ENCODE results near the gene RFX1. TPM values are rescaled to one million over a fixed set of nuclear protein-coding genes. Genes with fewer than 3 reads are reported as not detected.
"Not testable (repeated sequence)": the region's sequence is repeated elsewhere in the genome, so short reads cannot be mapped to it uniquely, and the experiment has no call there.

RFX1 gene
- total and polyA plus RNA-seq, 2 donors from 2014 or later = 5.2 to 17.9 TPM

- FAIRE-seq = no peak
- no peak for DNase-seq
Observed at GRCh38 chr19:14051980-14052379, 45.9 kb upstream of the RFX1 start.

DNA sequence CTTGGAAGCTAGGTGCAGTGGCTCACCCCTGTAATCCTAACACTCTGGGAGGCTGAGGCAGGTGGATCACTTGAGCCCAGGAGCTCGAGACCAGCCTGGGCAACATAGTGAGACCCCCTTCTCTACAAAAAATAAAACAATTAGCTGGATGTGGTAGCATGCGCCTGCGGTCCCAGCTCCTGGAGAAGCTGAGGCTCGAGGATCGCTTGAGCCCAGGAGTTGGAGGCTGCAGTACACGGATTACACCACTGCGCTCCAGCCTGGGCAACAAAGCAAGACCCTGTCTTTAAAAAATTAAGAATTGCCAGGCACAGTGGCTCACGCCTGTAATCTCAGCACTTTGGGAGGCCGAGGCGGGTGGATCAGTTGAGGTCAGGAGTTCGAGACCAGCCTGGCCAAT, 44.8 kb upstream of the RFX1 start:
- intact Hi-C loops (cut with DNase I) = loop anchor here (10.0 kb wide), 1 partner anchor 166 kb away; no protein-coding TSS in a partner anchor

More at GRCh38 chr19:14051980-14052379, 45.9 kb upstream of the RFX1 start:
- Histone ChIP-seq H3K27me3 (ENCODE audit: control insufficient read depth, insufficient read depth, low read length) (no peaks in the 10 kb centered on the region), H3K9ac (ENCODE audit: low read length in 3 of 3) (no peak overlapping the region), H3K4me3 (ENCODE audit: low read length in 3 of 3) (no peak overlapping the region), H3K36me3 (ENCODE audit: control insufficient read depth in 2 of 3, insufficient read depth in 3 of 3, low read length in 3 of 3) (no peaks in the 10 kb centered on the region), H3K27ac (ENCODE audit: low read depth in 2 of 2, low read length in 2 of 2) (no peak overlapping the region), H3K9me3 (ENCODE audit: control insufficient read depth in 2 of 3, insufficient read depth in 1 of 3, low read length in 3 of 3) (peaks cover 0 to 5% (median 0%) of the 10 kb centered on the region in 3 donors), H3K4me1 (ENCODE audit: control insufficient read depth in 2 of 3, insufficient read depth in 2 of 3, low read depth in 1 of 3, low read length in 3 of 3) (no peaks in the 10 kb centered on the region)
- intact Hi-C loops (cut with DNase I) = loop anchor here (10.0 kb wide), 1 partner anchor 167 kb away; no protein-coding TSS in a partner anchor
- no peak for TF ChIP-seq CTCF (IDR thresholded peaks at IDR 0.05; ENCODE audit: borderline replicate concordance, extremely low read depth, insufficient read depth)

GRCh38 chr19:14050512-14050911, 44.4 kb upstream of the RFX1 start:
- H3K9ac ChIP-seq (ENCODE audit: low read length in 3 of 3) = no peak overlapping the region
- no peak for FAIRE-seq
- no peak overlapping the region for H3K4me3 ChIP-seq (ENCODE audit: low read length in 3 of 3)
- H3K36me3 ChIP-seq (ENCODE audit: control insufficient read depth in 2 of 3, insufficient read depth in 3 of 3, low read length in 3 of 3) = no peaks in the 10 kb centered on the region
- TF ChIP-seq CTCF (IDR thresholded peaks at IDR 0.05; ENCODE audit: borderline replicate concordance, extremely low read depth, insufficient read depth) = no peak
- H3K9me3 ChIP-seq (ENCODE audit: control insufficient read depth in 2 of 3, insufficient read depth in 1 of 3, low read length in 3 of 3) = peaks cover 0 to 5% (median 0%) of the 10 kb centered on the region in 3 donors
- no peaks in the 10 kb centered on the region for H3K4me1 ChIP-seq (ENCODE audit: control insufficient read depth in 2 of 3, insufficient read depth in 2 of 3, low read depth in 1 of 3, low read length in 3 of 3)
- no peak for DNase-seq
- intact Hi-C loops (cut with DNase I) = loop anchor here (10.0 kb wide), 1 partner anchor 166 kb away; no protein-coding TSS in a partner anchor
- no peaks in the 10 kb centered on the region for H3K27me3 ChIP-seq (ENCODE audit: control insufficient read depth, insufficient read depth, low read length)
- H3K27ac ChIP-seq (ENCODE audit: low read depth in 2 of 2, low read length in 2 of 2) = no peak overlapping the region

More for the DNA sequence above, 44.8 kb upstream of the RFX1 start:
- FAIRE-seq; H3K9ac ChIP-seq (ENCODE audit: low read length in 3 of 3); H3K27me3 ChIP-seq (ENCODE audit: control insufficient read depth, insufficient read depth, low read length); DNase-seq; H3K36me3 ChIP-seq (ENCODE audit: control insufficient read depth in 2 of 3, insufficient read depth in 3 of 3, low read length in 3 of 3); H3K27ac ChIP-seq (ENCODE audit: low read depth in 2 of 2, low read length in 2 of 2); H3K4me1 ChIP-seq (ENCODE audit: control insufficient read depth in 2 of 3, insufficient read depth in 2 of 3, low read depth in 1 of 3, low read length in 3 of 3); H3K9me3 ChIP-seq (ENCODE audit: control insufficient read depth in 2 of 3, insufficient read depth in 1 of 3, low read length in 3 of 3); H3K4me3 ChIP-seq (ENCODE audit: low read length in 3 of 3): not testable (repeated sequence)

GRCh38 chr19:14048443-14049153, 42.5 kb upstream of the RFX1 start:
- DNase-seq (no peak), FAIRE-seq (no peak)
- no peaks in the 10 kb centered on the region for H3K27me3 ChIP-seq (ENCODE audit: control insufficient read depth, insufficient read depth, low read length)
- no peaks in the 10 kb centered on the region for H3K36me3 ChIP-seq (ENCODE audit: control insufficient read depth in 2 of 3, insufficient read depth in 3 of 3, low read length in 3 of 3)
- intact Hi-C loops (cut with DNase I) = no loop called here
- H3K9ac ChIP-seq (ENCODE audit: low read length in 3 of 3) = no peak overlapping the region
- peaks cover 0 to 5% (median 0%) of the 10 kb centered on the region in 3 donors for H3K9me3 ChIP-seq (ENCODE audit: control insufficient read depth in 2 of 3, insufficient read depth in 1 of 3, low read length in 3 of 3)
- TF ChIP-seq CTCF (IDR thresholded peaks at IDR 0.05; ENCODE audit: borderline replicate concordance, extremely low read depth, insufficient read depth) = peak; percentile 62
- no peak overlapping the region for H3K4me3 ChIP-seq (ENCODE audit: low read length in 3 of 3)
- H3K27ac ChIP-seq (ENCODE audit: low read depth in 2 of 2, low read length in 2 of 2) = no peak overlapping the region
- no peaks in the 10 kb centered on the region for H3K4me1 ChIP-seq (ENCODE audit: control insufficient read depth in 2 of 3, insufficient read depth in 2 of 3, low read depth in 1 of 3, low read length in 3 of 3)

DNA sequence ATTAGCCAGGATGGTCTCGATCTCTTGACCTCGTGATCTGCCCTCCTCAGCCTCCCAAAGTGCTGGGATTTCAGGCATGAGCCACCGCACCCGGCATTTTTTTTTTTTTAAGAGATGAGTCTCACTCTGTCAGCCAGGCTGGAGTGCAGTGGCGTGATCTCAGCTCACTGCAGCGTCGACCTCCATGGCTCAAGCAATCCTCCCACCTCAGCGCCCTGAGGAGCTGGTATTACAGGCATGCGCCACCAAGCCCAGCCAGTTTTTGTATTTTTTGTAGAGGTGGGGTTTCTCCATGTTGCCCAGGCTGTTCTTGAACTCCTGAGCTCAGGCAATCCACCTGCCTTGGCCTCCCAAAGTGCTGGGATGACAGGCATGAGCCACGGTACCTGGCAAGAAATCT, 41.7 kb upstream of the RFX1 start:
- DNase-seq, FAIRE-seq: not testable (repeated sequence)

More for the DNA sequence above, 41.7 kb upstream of the RFX1 start:
- H3K36me3 ChIP-seq (ENCODE audit: control insufficient read depth in 2 of 3, insufficient read depth in 3 of 3, low read length in 3 of 3); H3K9ac ChIP-seq (ENCODE audit: low read length in 3 of 3); H3K27ac ChIP-seq (ENCODE audit: low read depth in 2 of 2, low read length in 2 of 2); intact Hi-C loops (cut with DNase I); H3K9me3 ChIP-seq (ENCODE audit: control insufficient read depth in 2 of 3, insufficient read depth in 1 of 3, low read length in 3 of 3); H3K4me1 ChIP-seq (ENCODE audit: control insufficient read depth in 2 of 3, insufficient read depth in 2 of 3, low read depth in 1 of 3, low read length in 3 of 3); H3K4me3 ChIP-seq (ENCODE audit: low read length in 3 of 3); H3K27me3 ChIP-seq (ENCODE audit: control insufficient read depth, insufficient read depth, low read length): not testable (repeated sequence)
